NCI-H1417 treated with DMSO at 0.1 percent for 48 hours (cell line): Measurements from ENCODE around the gene MYO5B.

Source experiments
- DNase-seq: peaks from one replicate; lab custom pipeline; 2025; lab: John Stamatoyannopoulos, UW

Gene MYO5B

GRCh38 chr18:49967636-49968313 lies 227.2 kb downstream of the MYO5B start:
- DNase-seq = no peak

GRCh38 chr18:49967171-49967570 lies 227.8 kb downstream of the MYO5B start:
- no peak for DNase-seq

- DNase-seq = no peak
Observed at GRCh38 chr18:49966090-49966489, 228.9 kb downstream of the MYO5B start.

GRCh38 chr18:49963217-49963616 lies 231.7 kb downstream of the MYO5B start:
- DNase-seq = no peak

GRCh38 chr18:49961271-49961670 lies 233.7 kb downstream of the MYO5B start:
- no peak for DNase-seq

GRCh38 chr18:49960376-49960775 lies 234.6 kb downstream of the MYO5B start:
- DNase-seq = no peak

GRCh38 chr18:49959176-49959575 lies 235.8 kb downstream of the MYO5B start:
- no peak for DNase-seq

DNA sequence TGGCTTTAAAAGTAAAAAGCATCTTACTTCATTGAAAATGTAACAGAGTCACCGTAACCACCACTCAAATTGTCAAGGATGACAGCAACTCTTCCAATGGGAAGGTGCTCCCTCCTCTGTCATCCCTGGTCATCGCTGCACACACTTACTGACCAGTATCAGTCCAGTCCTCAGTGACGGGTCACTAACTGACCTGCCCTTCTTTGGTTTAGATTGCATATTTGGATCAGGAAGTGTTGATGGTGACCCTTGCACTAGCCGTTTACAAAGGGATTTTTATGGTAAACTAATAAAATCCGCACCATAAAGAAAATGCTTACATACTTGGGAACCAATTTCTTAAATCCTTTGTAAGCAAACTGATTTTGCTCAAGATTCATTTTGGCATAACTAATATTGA lies 239.7 kb downstream of the MYO5B start:
- no peak for DNase-seq

DNA sequence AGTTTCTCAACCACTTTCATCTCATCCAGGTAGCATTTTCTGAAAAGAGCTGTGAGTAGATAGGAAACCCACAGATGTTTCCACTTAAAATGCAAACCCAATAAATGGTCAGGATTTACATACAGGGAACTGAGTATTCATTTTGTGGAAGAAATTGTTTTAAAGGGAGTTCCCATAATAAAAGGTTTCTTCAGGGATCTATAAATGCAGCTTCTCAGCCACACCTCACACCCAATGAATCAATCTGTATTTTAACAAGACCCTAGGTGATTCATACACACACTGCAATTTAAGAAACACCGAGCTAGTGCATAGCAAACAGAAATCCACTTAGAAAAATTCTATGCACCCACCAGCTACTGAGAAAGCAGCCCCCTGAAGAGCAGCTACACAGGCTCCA lies 241.6 kb downstream of the MYO5B start:
- DNase-seq = no peak

- DNase-seq = no peak
Observed at GRCh38 chr18:49949951-49950395, 245.0 kb downstream of the MYO5B start.

DNA sequence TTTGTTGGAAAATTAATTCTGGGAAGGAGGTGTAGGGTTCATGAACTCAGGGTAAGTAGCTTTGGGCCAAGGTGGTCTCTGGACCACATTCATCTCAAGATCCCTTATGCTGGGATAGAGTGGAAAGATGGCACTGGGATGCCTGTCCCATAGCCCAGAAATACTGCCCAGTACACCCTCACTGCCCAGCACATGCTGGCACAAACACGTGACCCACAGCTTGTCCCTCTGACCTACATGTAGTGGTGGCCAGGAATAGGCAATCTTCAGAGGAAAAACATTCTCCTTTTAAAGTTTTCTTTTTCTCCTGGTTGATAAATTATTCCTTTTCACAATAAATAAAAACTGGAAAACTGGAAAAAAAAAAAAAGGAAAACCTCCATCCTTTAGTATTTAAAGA lies 246.0 kb downstream of the MYO5B start:
- DNase-seq = no peak

- DNase-seq = no peak
Observed at GRCh38 chr18:49944663-49945062, 250.3 kb downstream of the MYO5B start.

DNA sequence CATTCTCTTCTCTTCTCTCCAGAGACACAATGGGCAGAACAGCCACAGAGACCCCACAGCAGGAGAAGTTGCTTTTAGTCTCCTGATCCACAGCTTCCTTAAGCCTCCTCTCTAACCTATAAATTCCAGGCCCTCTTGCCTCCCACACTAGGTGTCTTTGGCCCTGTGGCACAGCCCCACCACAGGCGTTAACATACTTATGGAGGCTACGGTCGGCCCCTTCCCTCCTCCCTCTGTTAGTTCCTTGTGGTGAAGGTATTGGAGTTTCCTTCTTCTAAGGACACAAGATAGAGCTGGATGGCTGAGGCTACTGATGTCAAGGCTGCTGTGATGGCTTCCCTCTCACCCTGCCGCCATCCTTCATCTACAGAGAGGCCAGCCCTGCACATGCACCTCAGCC lies 258.1 kb downstream of the MYO5B start:
- no peak for DNase-seq

DNA sequence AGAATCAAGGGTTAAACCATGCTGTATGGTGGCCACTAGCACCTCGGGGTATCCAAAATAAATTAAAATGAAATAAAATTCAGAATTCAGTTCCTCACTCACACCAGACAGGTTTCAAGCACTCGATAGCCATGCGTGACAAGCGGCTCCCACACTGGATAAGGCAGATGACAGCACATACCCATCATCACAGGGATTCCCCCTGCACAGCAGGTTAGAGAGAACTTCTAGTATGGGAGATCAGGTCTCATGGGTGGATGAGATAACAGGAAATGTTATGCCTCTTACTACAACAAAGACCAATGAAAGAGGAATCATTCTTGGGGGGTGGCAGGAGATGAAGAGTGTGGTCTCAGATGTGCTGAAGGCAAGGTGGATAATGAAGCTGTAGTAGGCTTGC lies 259.7 kb downstream of the MYO5B start:
- no peak for DNase-seq

- no peak for DNase-seq
Observed at GRCh38 chr18:49934457-49934856, 260.5 kb downstream of the MYO5B start.

DNA sequence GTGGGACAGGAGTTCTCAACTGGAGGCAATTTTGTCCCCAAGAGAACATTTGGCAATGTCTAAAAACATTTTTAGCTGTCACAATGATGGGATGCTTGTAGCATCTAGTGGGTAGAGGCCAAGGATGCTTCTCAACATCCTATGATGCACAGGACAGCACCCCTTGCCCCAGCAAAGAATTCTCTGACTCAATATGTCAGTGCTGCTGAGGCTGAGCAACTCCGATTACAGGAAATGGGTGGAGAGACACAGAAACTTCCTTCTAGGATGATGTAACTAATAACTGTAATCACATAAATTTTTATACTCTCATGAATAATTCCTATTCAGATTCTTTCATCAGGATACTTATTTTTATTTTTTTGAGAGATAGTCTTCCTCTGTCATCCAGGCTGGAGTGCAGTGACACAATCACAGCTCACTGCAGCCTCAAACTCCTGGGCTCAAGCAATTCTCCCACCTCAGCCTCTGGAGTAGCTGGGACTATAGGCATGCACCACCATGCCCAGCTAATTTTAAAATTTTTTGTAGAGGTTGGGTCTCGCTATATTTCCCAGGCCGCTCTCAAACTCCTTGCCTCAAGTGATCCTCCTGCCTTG lies 261.3 kb downstream of the MYO5B start:
- DNase-seq = no peak

- no peak for DNase-seq
Observed at GRCh38 chr18:49931760-49932159, 263.2 kb downstream of the MYO5B start.

DNA sequence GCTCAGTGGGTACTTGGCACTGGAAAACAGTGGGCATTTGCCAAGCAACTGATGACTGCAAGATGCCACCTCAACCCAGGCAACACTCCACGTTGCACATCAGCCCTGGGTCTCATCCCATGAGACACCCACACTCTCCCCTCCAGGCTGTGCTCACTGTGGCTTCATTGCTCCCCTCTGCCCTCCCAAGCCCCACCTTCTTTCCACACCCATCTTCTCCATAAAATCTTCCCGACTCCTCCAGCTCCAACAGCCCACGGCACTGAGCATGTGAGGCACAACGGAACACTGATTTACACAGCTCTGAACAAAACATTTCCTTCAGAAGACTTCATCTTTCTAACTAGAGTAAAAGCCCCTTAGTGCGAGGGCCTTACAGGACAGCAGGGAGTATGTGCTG lies 263.8 kb downstream of the MYO5B start:
- no peak for DNase-seq

GRCh38 chr18:49926106-49926745 lies 268.7 kb downstream of the MYO5B start:
- DNase-seq = no peak

GRCh38 chr18:49924293-49924983 lies 270.5 kb downstream of the MYO5B start:
- no peak for DNase-seq

GRCh38 chr18:49922228-49922627 lies 272.7 kb downstream of the MYO5B start:
- no peak for DNase-seq

- no peak for DNase-seq
Observed at GRCh38 chr18:49921318-49921985, 273.5 kb downstream of the MYO5B start.
